Lower leg skin (tissue), 4 donors: ENCODE data around the gene EXOC6. TPM values are rescaled to one million over a fixed set of nuclear protein-coding genes. Genes with fewer than 3 reads are reported as not detected.

Experiments
- DNase-seq, 2 donors: peaks; one replicate each; pipeline ENCODE4 v3.0.0-alpha.2; 2019; ENCODE audit warnings: low spot score in 2 of 2
- H3K4me3 ChIP-seq: fragments of 200-600 bp; sonication (generic); 2 replicates; pipeline ENCODE4 v1.5.1; 2017; ENCODE audit warnings: mild to moderate bottlenecking, low read depth; ENCODE audit not compliant: poor library complexity, severe bottlenecking
- CTCF ChIP-seq, 3 donors: fragments of 450-650 bp; IDR thresholded peaks; one replicate each; pipeline ENCODE4 v1.5.1; 2016; ENCODE audit warnings: antibody characterized with exemption in 3 of 3, mild to moderate bottlenecking in 3 of 3, moderate library complexity in 2 of 3
- POLR2A ChIP-seq, 2 donors: fragments of 450-650 bp; IDR thresholded peaks; one replicate each; pipeline ENCODE4 v1.6.1; 2016 to 2017; ENCODE audit warnings: antibody characterized with exemption in 2 of 2, mild to moderate bottlenecking in 1 of 2, moderate library complexity in 1 of 2
- WGBS, 2 donors: methylation state at CpG; one replicate each; pipeline ENCODE4 v1.1.5; 2018; 5-methylcytosine and 5-hydroxymethylcytosine counted together
- intact Hi-C: fragments of 100-400 bp; cut with DNase I; formaldehyde crosslinking; loops from one replicate; pipeline ENCODE4 v1.15.0; 2023; ENCODE audit warnings: low total_unique reads
- total RNA-seq, 4 donors: library from RNA; depleted of rRNA; stranded (reverse); fragments of >200 nt; gene quantifications; one replicate each; pipeline ENCODE4 v1.1.0, GENCODE V29; 2016

Gene EXOC6
- total RNA-seq, 4 donors from 2014 or later = 5.2 to 8.4 (median 6.0) TPM

GRCh38 chr10:93032105-93032808 lies 183.9 kb downstream of the EXOC6 start:
- H3K4me3 ChIP-seq = no peak overlapping the region
- DNase-seq = no peak
- 85 to 87% methylated on average over 5 of the region's 5 CpGs for WGBS, 2 donors
- intact Hi-C loops = no loop called here
- TF ChIP-seq CTCF (IDR thresholded peaks at IDR 0.05) (no peak), POLR2A (IDR thresholded peaks at IDR 0.05) (no peak)

GRCh38 chr10:93032809-93033137 lies 184.5 kb downstream of the EXOC6 start:
- no peak overlapping the region for H3K4me3 ChIP-seq
- no peak for DNase-seq
- WGBS, 2 donors = 96 to 100% methylated on average over 1 of the region's 1 CpG
- intact Hi-C loops = no loop called here
- no peak for TF ChIP-seq POLR2A (IDR thresholded peaks at IDR 0.05)
- TF ChIP-seq CTCF (IDR thresholded peaks at IDR 0.05) = no peak

GRCh38 chr10:93034426-93034825 lies 186.1 kb downstream of the EXOC6 start:
- intact Hi-C loops = no loop called here
- no peak overlapping the region for H3K4me3 ChIP-seq
- no peak for DNase-seq
- TF ChIP-seq POLR2A (IDR thresholded peaks at IDR 0.05) = no peak
- no peak for TF ChIP-seq CTCF (IDR thresholded peaks at IDR 0.05)
- 32 to 38% methylated on average over 1 of the region's 1 CpG for WGBS, 2 donors

GRCh38 chr10:93039110-93039509 lies 190.8 kb downstream of the EXOC6 start:
- no peak overlapping the region for H3K4me3 ChIP-seq
- no peak for DNase-seq
- TF ChIP-seq POLR2A (IDR thresholded peaks at IDR 0.05) = no peak
- no peak for TF ChIP-seq CTCF (IDR thresholded peaks at IDR 0.05)
- intact Hi-C loops = no loop called here
- 100% methylated on average over 1 of the region's 1 CpG for WGBS, 2 donors

DNA sequence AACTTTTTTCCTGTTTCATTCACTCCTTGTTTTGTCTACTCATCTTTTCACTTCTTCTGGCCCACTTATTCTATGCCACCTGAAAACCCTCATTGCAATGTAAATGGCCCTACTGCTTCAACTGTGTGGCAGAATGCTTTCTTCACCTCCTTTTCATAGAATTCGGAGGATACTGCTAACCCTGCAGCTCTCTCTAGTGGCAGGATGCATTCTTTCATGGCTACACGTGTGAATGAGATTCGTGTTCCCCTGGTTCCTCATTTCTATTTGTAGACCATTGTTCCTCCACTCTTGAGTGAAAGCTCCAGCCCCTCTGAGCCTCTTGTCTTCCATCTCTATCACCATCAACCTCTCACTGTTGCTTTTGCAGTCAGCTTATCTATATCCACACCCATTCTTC lies 191.4 kb downstream of the EXOC6 start:
- no peak overlapping the region for H3K4me3 ChIP-seq
- DNase-seq = no peak
- TF ChIP-seq POLR2A (IDR thresholded peaks at IDR 0.05) = no peak
- no peak for TF ChIP-seq CTCF (IDR thresholded peaks at IDR 0.05)
- 42 to 63% methylated on average over 3 of the region's 3 CpGs for WGBS, 2 donors
- intact Hi-C loops = no loop called here

DNA sequence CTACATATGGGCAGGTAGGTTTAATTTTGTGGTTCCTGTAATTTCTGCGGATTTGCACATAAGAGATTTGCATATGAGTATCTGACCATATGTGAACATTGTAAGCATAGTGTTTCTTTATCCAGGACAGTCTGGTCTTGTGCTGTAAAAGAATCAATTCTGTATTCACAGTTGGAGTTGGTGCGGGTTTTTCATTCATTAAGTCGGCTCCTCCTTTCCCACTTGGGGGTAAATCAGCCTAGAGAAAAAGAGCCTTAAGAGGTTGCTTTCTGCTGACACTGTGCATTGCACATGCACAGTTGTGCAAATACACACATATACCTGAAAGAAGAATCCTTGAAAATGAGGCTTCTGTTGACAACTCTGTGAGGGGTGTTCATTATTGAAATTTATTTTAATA lies 206.2 kb downstream of the EXOC6 start:
- WGBS, 2 donors = 87 to 97% methylated on average over 3 of the region's 3 CpGs
- no peak overlapping the region for H3K4me3 ChIP-seq
- intact Hi-C loops = no loop called here
- DNase-seq = no peak
- no peak for TF ChIP-seq POLR2A (IDR thresholded peaks at IDR 0.05)
- TF ChIP-seq CTCF (IDR thresholded peaks at IDR 0.05) = no peak
